OCI-LY3 (cell line): ENCODE data around the gene NTHL1.
"Not testable (repeated sequence)": the region's sequence is repeated elsewhere in the genome, so short reads cannot be mapped to it uniquely, and the experiment has no call there.

ENCODE experiments used
- H2AFZ ChIP-seq: fragments of 200-600, 300-600 bp; shearing (Covaris generic); 2 replicates; pipeline ENCODE4 v1.6.0; 2014; ENCODE audit warnings: antibody characterized with exemption, low read depth, low read length
- H3K27ac ChIP-seq: fragments of 200-600, 300-600 bp; sonication (generic); 2 replicates; pipeline ENCODE4 v1.5.1; 2014; ENCODE audit warnings: mild to moderate bottlenecking, low read length, moderate library complexity, mixed read lengths
- H3K27me3 ChIP-seq: fragments of 200-600, 300-600 bp; sonication (generic); 2 replicates; pipeline ENCODE4 v1.6.1; 2014; ENCODE audit warnings: low read depth, low read length, mixed read lengths
- H3K36me3 ChIP-seq: fragments of 200-600, 300-600 bp; sonication (generic); replicated peaks from 2 replicates; pipeline ENCODE3; 2014; ENCODE audit warnings: low read depth, low read length, mixed read lengths
- H3K4me1 ChIP-seq: fragments of 300-600, 200-600 bp; sonication (generic); 2 replicates; pipeline ENCODE4 v1.6.1; 2014; ENCODE audit warnings: low read length, mixed read lengths
- H3K4me2 ChIP-seq: fragments of 200-600, 300-600 bp; sonication (generic); 2 replicates; pipeline ENCODE4 v1.6.1; 2014; ENCODE audit warnings: low read length, mixed read lengths
- H3K4me3 ChIP-seq: fragments of 300-600, 200-600 bp; sonication (generic); 2 replicates; pipeline ENCODE4 v1.5.1; 2014; ENCODE audit warnings: antibody characterized with exemption, mild to moderate bottlenecking, low read length, moderate library complexity
- H3K79me2 ChIP-seq: fragments of 300-600, 200-600 bp; shearing (Covaris generic); 2 replicates; pipeline ENCODE4 v1.6.1; 2014; ENCODE audit warnings: mild to moderate bottlenecking, low read length, mixed read lengths
- H3K9ac ChIP-seq: fragments of 300-600, 200-600 bp; shearing (Covaris generic); 2 replicates; pipeline ENCODE4 v1.6.0; 2014; ENCODE audit warnings: mild to moderate bottlenecking, low read length, moderate library complexity
- H3K9me3 ChIP-seq: fragments of 200-600, 300-600 bp; shearing (Covaris generic); 2 replicates; pipeline ENCODE4 v1.6.1; 2014; ENCODE audit warnings: low read length, mixed read lengths; ENCODE audit not compliant: insufficient read depth
- H4K20me1 ChIP-seq: fragments of 200-600, 300-600 bp; sonication (generic); 2 replicates; pipeline ENCODE4 v1.6.1; 2016; ENCODE audit warnings: low read length, mixed read lengths; ENCODE audit not compliant: insufficient read depth
- CTCF ChIP-seq: fragments of 200-600, 300-600 bp; sonication (generic); IDR thresholded peaks from 2 replicates; pipeline ENCODE4 v1.5.1; 2014; ENCODE audit warnings: antibody characterized with exemption, low read length, low read depth
- EZH2phosphoT487 ChIP-seq: fragments of 200-600 bp; shearing (Covaris generic); IDR thresholded peaks from 2 replicates; pipeline ENCODE4 v1.6.1; 2018; ENCODE audit warnings: antibody characterized with exemption, mixed run types, low read depth

The NTHL1 gene

GRCh38 chr16:2015947-2016208 is 31.8 kb downstream of the NTHL1 start:
- H3K4me3 ChIP-seq = no peak overlapping the region
- no peaks in the 10 kb centered on the region for H3K79me2 ChIP-seq
- no peak overlapping the region for H3K9ac ChIP-seq
- H2AFZ ChIP-seq = no peak overlapping the region
- no peaks in the 10 kb centered on the region for H4K20me1 ChIP-seq
- no peaks in the 10 kb centered on the region for H3K36me3 ChIP-seq
- no peaks in the 10 kb centered on the region for H3K27me3 ChIP-seq
- TF ChIP-seq EZH2phosphoT487 = no peak
- TF ChIP-seq CTCF = no peak
- no peak overlapping the region for H3K27ac ChIP-seq
- H3K9me3 ChIP-seq = no peaks in the 10 kb centered on the region
- no peak overlapping the region for H3K4me2 ChIP-seq
- peaks cover under 1% of the 10 kb centered on the region for H3K4me1 ChIP-seq

GRCh38 chr16:2015117-2015946 is 32.3 kb downstream of the NTHL1 start:
- no peak overlapping the region for H3K4me2 ChIP-seq
- no peak overlapping the region for H3K27ac ChIP-seq
- no peak overlapping the region for H2AFZ ChIP-seq

GRCh38 chr16:2013527-2013926 is 34.1 kb downstream of the NTHL1 start:
- H3K27ac ChIP-seq = no peak overlapping the region
- H3K9ac ChIP-seq = no peak overlapping the region
- peaks cover 22% of the 10 kb centered on the region for H3K79me2 ChIP-seq
- H4K20me1 ChIP-seq = peaks cover 5% of the 10 kb centered on the region
- no peak overlapping the region for H3K4me2 ChIP-seq
- H3K27me3 ChIP-seq = no peaks in the 10 kb centered on the region
- H3K4me1 ChIP-seq = peaks cover 8% of the 10 kb centered on the region
- H3K36me3 ChIP-seq = no peaks in the 10 kb centered on the region
- H3K9me3 ChIP-seq = no peaks in the 10 kb centered on the region
- H3K4me3 ChIP-seq = no peak overlapping the region
- H2AFZ ChIP-seq = no peak overlapping the region
- TF ChIP-seq CTCF = no peak
- no peak for TF ChIP-seq EZH2phosphoT487

More at GRCh38 chr16:2015117-2015946, 32.3 kb downstream of the NTHL1 start:
- H3K27me3 ChIP-seq = no peaks in the 10 kb centered on the region
- no peak overlapping the region for H3K9ac ChIP-seq
- H3K9me3 ChIP-seq = no peaks in the 10 kb centered on the region
- peaks cover 5% of the 10 kb centered on the region for H3K79me2 ChIP-seq
- no peak overlapping the region for H3K4me3 ChIP-seq
- H4K20me1 ChIP-seq = no peaks in the 10 kb centered on the region
- no peaks in the 10 kb centered on the region for H3K36me3 ChIP-seq
- H3K4me1 ChIP-seq = peaks cover 6% of the 10 kb centered on the region
- TF ChIP-seq EZH2phosphoT487 (no peak), CTCF (no peak)

GRCh38 chr16:2011726-2012125 is 35.9 kb downstream of the NTHL1 start:
- H4K20me1 ChIP-seq = peaks cover 23% of the 10 kb centered on the region
- H3K4me1 ChIP-seq = peaks cover 21% of the 10 kb centered on the region
- H3K4me3 ChIP-seq = not testable (repeated sequence)

More at GRCh38 chr16:2011726-2012125, 35.9 kb downstream of the NTHL1 start:
- not testable (repeated sequence) for H3K9ac ChIP-seq, H2AFZ ChIP-seq, H3K27ac ChIP-seq, H3K4me2 ChIP-seq, H3K27me3 ChIP-seq, H3K9me3 ChIP-seq
- peaks cover 12% of the 10 kb centered on the region for H3K36me3 ChIP-seq
- H3K79me2 ChIP-seq = peaks cover 40% of the 10 kb centered on the region
